ENCODE measurements around the gene ECHDC3. TPM values are rescaled to one million over a fixed set of nuclear protein-coding genes. Genes with fewer than 3 reads are reported as not detected.
"Not testable (repeated sequence)": the region's sequence is repeated elsewhere in the genome, so short reads cannot be mapped to it uniquely, and the experiment has no call there.

ECHDC3 gene
- total RNA-seq, 1 donor from 2014 or later, result 26.0 TPM

- DNase-seq, result peak; percentile 5
Observed at GRCh38 chr10:11716686-11717085, 25.5 kb upstream of the ECHDC3 start.

- DNase-seq, result no peak
Observed at GRCh38 chr10:11719496-11720259, 22.5 kb upstream of the ECHDC3 start.

DNA sequence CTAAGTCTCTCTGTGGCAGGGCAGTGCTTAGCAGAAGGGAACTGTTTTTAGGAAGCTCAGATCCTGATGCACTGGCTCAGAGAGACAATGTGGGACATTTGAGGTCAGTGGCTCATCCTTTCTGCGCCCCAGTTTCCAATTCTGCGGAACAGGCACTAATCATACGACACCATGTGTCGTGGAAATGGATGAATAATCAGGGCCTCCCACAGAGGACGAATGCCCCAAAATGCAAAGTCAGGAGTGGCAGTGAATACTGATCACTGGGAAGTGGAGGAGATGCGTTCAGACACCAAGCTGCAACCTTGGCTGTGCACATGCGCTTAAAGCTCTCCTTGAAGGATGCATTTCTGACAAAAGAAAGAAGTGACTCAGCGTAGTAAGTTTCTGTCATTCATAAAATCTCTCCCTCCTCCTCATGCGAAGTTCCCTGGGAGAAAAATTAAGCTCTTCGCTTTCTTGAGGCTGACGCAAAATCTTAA, 21.9 kb upstream of the ECHDC3 start:
- DNase-seq, result no peak

DNA sequence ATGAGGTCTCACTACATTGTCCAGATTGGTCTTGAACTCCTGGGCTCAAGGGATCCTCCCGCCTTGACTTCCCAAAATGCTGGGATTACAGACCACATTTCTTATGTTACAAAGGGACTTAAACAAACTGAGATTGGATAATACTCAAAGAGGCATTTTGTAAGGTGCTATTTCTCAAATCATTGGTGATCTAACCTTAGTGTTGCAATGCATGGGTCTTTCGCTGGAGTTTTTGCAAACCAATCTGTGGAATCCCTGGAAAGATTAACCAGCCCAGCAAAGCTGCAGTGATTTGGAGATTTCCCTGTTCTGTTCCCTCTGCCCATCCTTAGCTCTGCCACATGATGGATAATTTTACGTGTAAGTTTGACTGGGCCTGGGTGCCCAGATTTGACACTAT, 20.4 kb upstream of the ECHDC3 start:
- no peak for DNase-seq

DNA sequence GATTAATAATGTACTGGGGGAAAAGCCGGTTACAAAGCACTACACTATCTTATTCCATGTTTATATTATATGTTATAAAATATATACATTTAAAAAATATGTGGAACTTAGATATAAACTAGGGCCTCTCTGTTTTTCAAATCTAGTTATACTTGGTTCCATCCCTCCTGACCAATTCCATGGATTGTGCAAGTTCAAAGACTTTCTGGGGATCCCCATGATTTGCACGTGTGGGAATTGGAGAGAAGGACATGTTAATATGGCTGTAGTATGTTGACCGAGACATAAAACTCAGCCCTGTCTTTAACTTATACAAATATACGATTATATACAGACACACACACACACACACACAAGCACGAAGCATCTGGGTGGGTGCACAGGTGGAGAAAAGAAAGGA, 18.8 kb upstream of the ECHDC3 start:
- DNase-seq, result no peak

- peak; percentile 86 for DNase-seq
Observed at GRCh38 chr10:11724938-11725776, 17.0 kb upstream of the ECHDC3 start.

- no peak for DNase-seq
Observed at GRCh38 chr10:11725912-11726311, 16.3 kb upstream of the ECHDC3 start.

DNA sequence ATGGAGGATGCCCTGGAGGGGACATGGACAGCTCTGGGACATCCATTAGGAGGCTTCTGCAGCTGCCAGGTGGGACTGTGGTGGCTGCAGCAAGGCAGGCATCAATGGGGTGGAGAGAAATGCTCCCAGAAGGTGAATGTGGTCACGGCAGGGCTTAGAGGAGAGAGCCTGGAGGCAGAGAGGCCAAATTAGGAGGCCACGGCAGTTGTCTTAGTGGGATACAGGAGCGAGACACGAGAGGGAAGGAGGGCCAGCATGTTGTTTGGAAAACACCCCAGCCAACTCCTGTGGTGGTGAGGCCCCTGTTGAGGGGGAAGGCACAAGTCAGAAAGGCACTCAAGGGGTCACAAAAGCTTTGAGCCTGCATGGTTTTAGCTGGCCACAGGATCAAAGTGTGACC, 14.6 kb upstream of the ECHDC3 start:
- DNase-seq, result no peak

DNA sequence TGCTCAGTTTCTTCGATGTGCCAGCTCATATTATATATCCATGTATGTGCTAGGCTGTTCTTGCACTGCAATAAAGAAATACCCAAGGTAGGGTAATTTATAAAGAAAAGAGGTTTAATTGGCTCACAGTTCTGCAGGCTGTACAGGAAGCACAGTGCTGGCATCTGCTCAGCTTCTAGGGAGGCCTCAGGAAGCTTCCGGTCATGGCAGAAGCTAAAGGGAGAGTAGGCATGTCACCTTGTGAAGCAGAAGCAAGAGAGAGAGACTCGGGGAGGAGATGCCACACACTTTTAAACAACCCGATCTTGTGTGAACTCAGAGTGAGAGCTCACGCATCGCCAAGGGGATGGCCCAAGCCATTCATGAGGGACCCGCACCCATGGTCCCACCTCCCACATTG, 13.8 kb upstream of the ECHDC3 start:
- no peak for DNase-seq

- DNase-seq, result no peak
Observed at GRCh38 chr10:11729790-11730315, 12.3 kb upstream of the ECHDC3 start.

DNA sequence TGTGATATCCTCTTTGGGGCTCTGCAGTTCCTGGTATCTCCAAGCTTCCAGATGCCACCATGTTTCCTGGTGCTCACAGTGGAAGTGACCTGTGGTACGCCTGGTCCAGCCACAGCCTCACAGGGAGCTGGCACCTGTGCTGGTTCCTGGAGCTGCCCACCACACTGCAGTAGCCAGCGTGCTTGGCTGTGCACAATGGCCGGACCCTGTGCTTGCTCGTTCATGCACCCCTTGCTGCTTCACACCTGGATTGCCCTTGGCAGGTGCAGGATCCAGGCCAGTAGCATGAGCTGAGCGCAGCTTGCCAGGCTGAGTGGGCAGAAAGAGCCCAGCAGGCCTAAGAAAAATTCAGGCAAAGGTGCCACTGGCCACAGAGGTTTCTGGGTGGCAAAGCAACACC, 11.4 kb upstream of the ECHDC3 start:
- no peak for DNase-seq

- not testable (repeated sequence) for DNase-seq
Observed at GRCh38 chr10:11736767-11737166, 5.4 kb upstream of the ECHDC3 start.

- not testable (repeated sequence) for DNase-seq
Observed at GRCh38 chr10:11737258-11738032, 4.7 kb upstream of the ECHDC3 start.

DNA sequence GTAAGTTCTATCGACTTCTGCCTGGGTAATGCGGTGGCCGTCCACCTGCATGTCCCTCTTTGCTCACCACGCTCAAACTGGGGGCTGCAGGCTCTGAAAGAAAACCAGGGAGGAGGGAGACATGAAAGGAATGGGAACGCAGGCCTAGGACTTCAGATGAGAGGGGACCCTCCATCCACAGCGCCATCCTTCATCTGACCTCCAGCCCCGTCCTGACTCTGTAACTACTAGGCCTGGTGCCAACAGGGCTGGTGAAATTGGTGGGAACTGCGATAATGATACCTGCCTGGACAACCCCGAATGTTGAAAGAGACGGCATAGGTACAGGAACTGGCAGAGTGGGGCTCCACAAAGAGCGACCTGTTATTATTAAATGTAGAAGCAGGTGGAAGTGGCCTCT, 1.3 kb upstream of the ECHDC3 start:
- DNase-seq, result no peak

DNA sequence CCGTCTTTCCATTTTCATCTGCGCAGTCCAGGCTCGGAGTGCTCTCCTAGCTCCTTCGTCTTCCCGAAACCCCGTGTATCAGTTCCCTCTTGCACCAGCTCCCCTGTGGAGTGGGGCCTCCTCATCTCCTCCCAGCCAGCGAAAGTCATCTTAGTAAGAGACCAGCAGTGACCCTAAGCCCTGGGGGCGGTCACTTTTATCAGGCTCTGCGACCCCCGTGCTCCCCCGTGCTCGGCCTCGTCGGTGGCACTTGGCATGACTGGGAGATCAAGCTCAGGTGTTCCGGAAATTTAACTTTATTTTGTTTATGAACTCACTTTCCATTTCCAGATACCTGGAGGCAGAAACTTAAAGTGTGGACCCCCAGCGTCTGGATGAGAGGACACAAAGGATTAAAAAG, 574 bp upstream of the ECHDC3 start:
- no peak for DNase-seq

DNA sequence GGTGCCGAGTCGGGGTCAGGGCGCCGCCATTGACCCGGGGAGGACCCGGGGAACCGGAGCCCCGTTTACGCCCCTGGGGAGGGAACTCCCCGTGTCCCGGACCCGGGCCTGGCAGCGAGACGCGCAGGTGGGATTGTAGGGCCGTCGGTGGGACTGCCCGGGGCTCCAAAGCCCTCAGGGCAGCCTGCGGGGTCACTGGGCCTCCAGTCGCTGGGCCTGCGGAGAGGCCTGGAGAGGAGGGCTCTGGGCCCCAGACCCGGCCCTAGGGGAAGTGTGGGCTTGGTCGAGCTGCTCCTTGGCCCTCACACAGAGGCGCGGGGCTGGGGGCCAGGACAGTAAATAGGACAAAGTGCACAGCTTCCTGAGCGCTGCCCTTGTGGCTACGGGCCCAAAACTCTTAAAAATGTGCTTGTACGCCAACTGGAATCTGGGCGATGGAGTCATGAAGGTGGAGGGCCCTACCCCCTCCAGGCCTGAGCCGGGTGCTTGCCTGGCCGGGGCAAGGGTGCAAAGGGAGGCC, 657 bp downstream of the ECHDC3 start:
- DNase-seq, result no peak

GRCh38 chr10:11743461-11744338, 1.5 kb downstream of the ECHDC3 start:
- no peak for DNase-seq

DNA sequence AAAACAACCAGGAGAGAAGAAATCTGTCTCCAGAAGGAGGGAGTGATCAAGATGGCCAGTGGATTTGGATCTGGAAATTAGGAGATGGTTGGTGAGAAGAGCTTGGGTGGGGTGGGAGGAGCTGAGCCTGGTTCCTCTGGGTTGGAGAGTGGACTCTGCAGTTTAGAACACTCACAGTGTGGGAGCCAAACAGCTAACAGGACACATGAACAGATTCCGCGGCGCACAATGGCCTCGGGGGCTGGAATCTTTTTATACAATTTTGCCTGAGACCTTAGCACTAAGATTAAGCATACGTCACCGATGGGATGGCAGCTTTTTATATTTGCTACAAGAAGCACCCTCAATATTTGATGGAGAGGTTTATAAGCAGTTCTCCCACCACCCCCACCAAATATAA, 2.9 kb downstream of the ECHDC3 start:
- no peak for DNase-seq

GRCh38 chr10:11746883-11747539, 4.8 kb downstream of the ECHDC3 start:
- no peak for DNase-seq

DNA sequence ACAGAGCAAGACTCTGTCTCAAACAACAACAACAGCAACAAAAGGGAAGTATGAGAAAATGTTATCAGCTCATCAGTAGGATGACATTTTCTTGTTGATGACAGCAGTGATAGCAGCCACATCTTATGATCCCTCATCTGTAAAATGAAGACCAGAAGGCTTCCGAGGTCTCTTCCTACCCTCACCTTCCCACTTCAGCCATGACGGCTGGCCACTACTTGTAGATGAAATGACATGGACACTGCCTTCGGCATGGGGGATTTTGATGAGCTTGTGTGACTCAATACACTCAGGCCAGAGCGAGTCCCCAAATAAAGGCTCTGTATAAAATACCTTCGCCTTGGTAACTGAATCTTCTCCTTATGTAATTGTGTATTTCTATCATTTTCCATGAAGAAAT, 6.7 kb downstream of the ECHDC3 start:
- no peak for DNase-seq

DNA sequence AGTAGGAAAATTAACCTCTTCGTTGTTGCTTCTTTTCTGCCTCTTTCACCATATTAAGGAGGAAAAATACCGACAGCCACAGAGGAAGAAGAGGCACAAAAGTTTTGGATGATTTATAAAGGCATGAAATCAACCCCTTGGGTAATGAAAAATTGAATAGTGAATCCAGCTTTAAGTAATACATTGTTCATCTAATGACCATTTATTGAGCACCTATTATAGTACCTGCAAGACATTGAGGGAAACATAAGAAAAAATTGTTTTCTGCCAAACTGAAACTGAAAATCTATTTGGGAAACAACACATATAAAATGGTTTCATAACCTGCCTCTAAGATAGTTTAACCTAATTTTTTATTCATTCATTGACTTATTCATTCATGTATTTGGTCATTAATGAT, 8.2 kb downstream of the ECHDC3 start:
- no peak for DNase-seq
